Measurements from ENCODE around the gene NCLN.
A peak's percentile ranks its signal among the peaks of the same experiment; 100 is the strongest.

GRCh38 chr19:3210347-3211017, 24.8 kb downstream of the NCLN start:
- peak; percentile 52; the same call in 1 of the 2 replicates for TF ChIP-seq POLR2AphosphoS5 (IDR thresholded peaks at IDR 0.05; ENCODE audit: borderline replicate concordance, low read depth, low read length)
- TF ChIP-seq EZH2 (IDR thresholded peaks at IDR 0.05), result no peak
